Left lung (tissue), 14 donors: Measurements from ENCODE around the gene MTA2. TPM values are rescaled to one million over a fixed set of nuclear protein-coding genes. Genes with fewer than 3 reads are reported as not detected.
"Not testable (repeated sequence)": the region's sequence is repeated elsewhere in the genome, so short reads cannot be mapped to it uniquely, and the experiment has no call there.

ENCODE experiments used
- ATAC-seq: fragments of 200-7000 bp; cut with Tn5 transposase; one replicate; pipeline ENCODE4 v1.9.1; 2020; ENCODE audit warnings: moderate library complexity
- DNase-seq, 4 donors: peaks; one replicate each; pipeline ENCODE4 v3.0.0-alpha.2; 2013 to 2020
- H3K27ac ChIP-seq, 2 donors: fragments of 200-600 bp; sonication (generic) in 1 of 2; one replicate each; pipeline versions ENCODE4 v1.5.0 to v1.8.0; 2020 to 2021
- H3K27me3 ChIP-seq, 2 donors: fragments of 200-600 bp; sonication (generic) in 1 of 2; one replicate each; pipeline versions ENCODE4 v1.5.0 to v1.8.0; 2020 to 2021
- H3K36me3 ChIP-seq, 2 donors: fragments of 200-600 bp; sonication (generic) in 1 of 2; one replicate each; pipeline versions ENCODE4 v1.5.0 to v1.8.0; 2020 to 2021
- H3K4me1 ChIP-seq, 2 donors: fragments of 200-600 bp; one replicate each; pipeline ENCODE4 v1.8.0; 2021
- H3K4me3 ChIP-seq, 2 donors: fragments of 200-600 bp; sonication (generic) in 1 of 2; one replicate each; pipeline versions ENCODE4 v1.5.0 to v1.8.0; 2020 to 2021; ENCODE audit warnings: mild to moderate bottlenecking in 1 of 2
- H3K9me3 ChIP-seq, 2 donors: fragments of 200-600 bp; sonication (generic) in 1 of 2; one replicate each; pipeline versions ENCODE4 v1.5.0 to v1.8.0; 2020 to 2021
- intact Hi-C, 2 donors: fragments of 100-400 bp; cut with DNase I; formaldehyde crosslinking; loops; one replicate each; pipeline versions ENCODE4 v1.11.2 to v1.14.2; 2022
- long read RNA-seq, 12 donors: library from polyadenylated mRNA in 2 of 12; unstranded in 2 of 12; transcript quantifications; one replicate each; pipeline ENCODE4 v2.0.0 and lab custom pipeline, GENCODE V29; 2019 to 2026
- polyA plus RNA-seq, 6 donors: library from polyadenylated mRNA; unstranded; fragments of 120-200 nt; gene quantifications; one replicate each; pipeline ENCODE4 v1.2.1, GENCODE V29; 2013; ENCODE audit not compliant: insufficient read length in 6 of 6
- total RNA-seq, 2 donors: library from RNA; stranded (reverse); fragmentation: NEBNext Ultra II Directional; extraction: Animal tissue kit (Norgen Biotek cat#: 25700); gene quantifications; one replicate each; pipeline ENCODE4 v1.2.1, GENCODE V29; 2021
- TF ChIP-seq, protein P1 (sequence below), 2 donors: fragments of 200-600 bp; sonication (generic) in 1 of 2; IDR thresholded peaks; one replicate each; pipeline versions ENCODE4 v1.5.0 to v1.8.0; 2021; ENCODE audit warnings: antibody characterized with exemption in 2 of 2
- donor health status: DM: no; HTN: yes; CAD: no.
- donor health status: DM: no; HTN: no; CAD: no.

Gene MTA2
- total RNA-seq (10 to 100 TPM; 67.1 to 86.0 TPM), polyA plus RNA-seq (100 to 1,000 TPM in 2 of 6 donors, 10 to 100 TPM in 4; 90.1 to 110 (median 97.4) TPM)
- long read RNA-seq, donor 1, transcript MTA2-201 (18 exons, 3,058 nt): major isoform, 8 of 20 reads
- long read RNA-seq, donor 1, partial matches to known transcripts: 12 of 20 reads
- long read RNA-seq, donor 1, other reads (novel, unspliced or antisense): 0 of 20 reads
- long read RNA-seq, donor 2, partial matches to known transcripts: 34 of 37 reads
- long read RNA-seq, donor 2, other reads (novel, unspliced or antisense): 0 of 37 reads
- long read RNA-seq, donor 3, partial matches to known transcripts: 7 of 9 reads
- long read RNA-seq, donor 3, other reads (novel, unspliced or antisense): 0 of 9 reads
- long read RNA-seq, donor 4, partial matches to known transcripts: 2 of 4 reads
- long read RNA-seq, donor 4, other reads (novel, unspliced or antisense): 0 of 4 reads
- long read RNA-seq, donor 5, partial matches to known transcripts: 0 of 5 reads
- long read RNA-seq, donor 5, other reads (novel, unspliced or antisense): 0 of 5 reads
- long read RNA-seq, donor 6, partial matches to known transcripts: 23 of 26 reads
- long read RNA-seq, donor 6, other reads (novel, unspliced or antisense): 0 of 26 reads
- long read RNA-seq, donor 7, transcript MTA2-201 (18 exons, 3,058 nt): major isoform, 5 of 5 reads
- long read RNA-seq, donor 7, partial matches to known transcripts: 0 of 5 reads
- long read RNA-seq, donor 7, other reads (novel, unspliced or antisense): 0 of 5 reads
- long read RNA-seq, donor 8, transcript MTA2-201 (18 exons, 3,058 nt): major isoform, 6 of 13 reads
- long read RNA-seq, donor 8, partial matches to known transcripts: 7 of 13 reads
- long read RNA-seq, donor 8, other reads (novel, unspliced or antisense): 0 of 13 reads
- long read RNA-seq, donor 9: 0 reads
- long read RNA-seq, donor 10: 0 reads
- long read RNA-seq, donor 11, partial matches to known transcripts: 11 of 15 reads
- long read RNA-seq, donor 11, other reads (novel, unspliced or antisense): 0 of 15 reads
- long read RNA-seq, donor 12, partial matches to known transcripts: 0 of 2 reads
- long read RNA-seq, donor 12, other reads (novel, unspliced or antisense): 0 of 2 reads

DNA sequence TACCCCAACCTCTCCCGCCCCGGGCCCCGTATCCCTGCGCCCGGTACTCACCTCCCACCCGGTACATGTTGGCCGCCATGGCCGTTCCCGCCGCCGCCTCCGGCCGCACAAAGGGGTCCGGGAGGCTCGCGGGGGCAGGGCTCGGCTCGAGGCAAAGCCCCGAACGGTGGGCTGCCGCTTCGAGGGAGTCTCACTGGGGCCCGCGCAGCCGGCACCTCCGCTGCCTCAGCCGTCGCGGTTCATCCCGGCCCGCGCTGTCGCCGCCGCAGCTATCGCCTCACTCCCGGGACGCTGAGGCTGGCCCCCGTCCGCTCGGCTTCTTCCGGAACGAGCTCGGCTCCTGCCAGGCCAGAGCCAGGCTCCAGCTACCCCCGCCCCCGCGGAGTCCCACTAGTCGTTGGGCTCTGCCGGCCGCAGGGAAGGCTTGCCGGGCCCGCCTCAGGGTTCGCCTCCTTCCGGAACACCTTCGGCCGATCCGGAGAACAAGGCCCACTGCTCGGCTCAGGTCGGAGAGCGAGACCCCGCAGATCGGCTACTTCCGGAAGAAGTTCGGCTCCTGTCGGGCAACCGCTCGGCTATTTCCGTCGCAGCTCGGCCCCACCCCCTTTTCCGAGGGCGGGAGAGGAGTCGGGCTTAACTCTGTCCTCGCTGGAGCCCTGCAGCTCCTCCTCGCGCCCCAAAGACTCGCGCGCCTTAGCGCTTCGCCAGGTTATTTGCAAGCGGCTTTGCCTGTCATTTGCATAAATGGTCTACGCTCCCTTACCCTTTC lies at the start of gene MTA2:
Gene MTA2 (minus strand): TSS at position 494 of the 769 bp plus-strand sequence. CDS start 415 bp downstream, at position 79.
- intact Hi-C loops: no loop called here
- ATAC-seq (peak; percentile 90), DNase-seq (peak; percentile 96 to 99 (median 98))
- Histone ChIP-seq H3K4me1 (peaks cover 25 to 53% of the 10 kb centered on the region in 2 donors), H3K36me3 (peaks cover 0 to 57% of the 10 kb centered on the region in 2 donors), H3K27me3 (no peaks in the 10 kb centered on the region), H3K4me3 (peak within 1 kb of the TSS; percentile 98), H3K27ac (peak within 1 kb of the TSS; percentile 96 to 97), H3K9me3 (no peaks in the 10 kb centered on the region)
- TF ChIP-seq, protein P1, sequence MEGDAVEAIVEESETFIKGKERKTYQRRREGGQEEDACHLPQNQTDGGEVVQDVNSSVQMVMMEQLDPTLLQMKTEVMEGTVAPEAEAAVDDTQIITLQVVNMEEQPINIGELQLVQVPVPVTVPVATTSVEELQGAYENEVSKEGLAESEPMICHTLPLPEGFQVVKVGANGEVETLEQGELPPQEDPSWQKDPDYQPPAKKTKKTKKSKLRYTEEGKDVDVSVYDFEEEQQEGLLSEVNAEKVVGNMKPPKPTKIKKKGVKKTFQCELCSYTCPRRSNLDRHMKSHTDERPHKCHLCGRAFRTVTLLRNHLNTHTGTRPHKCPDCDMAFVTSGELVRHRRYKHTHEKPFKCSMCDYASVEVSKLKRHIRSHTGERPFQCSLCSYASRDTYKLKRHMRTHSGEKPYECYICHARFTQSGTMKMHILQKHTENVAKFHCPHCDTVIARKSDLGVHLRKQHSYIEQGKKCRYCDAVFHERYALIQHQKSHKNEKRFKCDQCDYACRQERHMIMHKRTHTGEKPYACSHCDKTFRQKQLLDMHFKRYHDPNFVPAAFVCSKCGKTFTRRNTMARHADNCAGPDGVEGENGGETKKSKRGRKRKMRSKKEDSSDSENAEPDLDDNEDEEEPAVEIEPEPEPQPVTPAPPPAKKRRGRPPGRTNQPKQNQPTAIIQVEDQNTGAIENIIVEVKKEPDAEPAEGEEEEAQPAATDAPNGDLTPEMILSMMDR (IDR thresholded peaks at IDR 0.05): no peak

DNA sequence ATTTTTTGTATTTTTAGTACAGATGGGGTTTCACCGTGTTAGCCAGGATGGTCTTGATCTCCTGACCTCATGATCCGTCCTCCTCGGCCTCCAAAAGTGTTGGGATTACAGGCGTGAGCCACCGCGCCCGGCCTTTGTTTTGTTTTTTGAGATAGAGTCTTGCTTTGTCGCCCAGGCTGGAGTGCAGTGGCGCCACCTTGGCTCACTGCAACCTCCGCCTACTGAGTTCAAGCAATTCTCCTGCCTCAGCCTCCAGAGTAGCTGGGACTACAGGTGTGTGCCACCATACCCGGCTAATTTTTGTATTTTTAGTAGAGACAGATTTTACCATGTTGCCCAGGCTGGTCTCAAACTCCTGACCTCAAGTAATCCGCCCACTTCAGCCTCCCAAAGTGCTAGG lies 48.6 kb upstream of the MTA2 start:
- H3K4me1 ChIP-seq: peaks cover 17 to 35% of the 10 kb centered on the region in 2 donors
- H3K4me3 ChIP-seq, H3K27ac ChIP-seq, H3K9me3 ChIP-seq, H3K27me3 ChIP-seq, ATAC-seq, intact Hi-C loops: not testable (repeated sequence)
- DNase-seq: peak in 1 of 4 donors; percentile 36
- H3K36me3 ChIP-seq: peaks cover 0 to 33% of the 10 kb centered on the region in 2 donors

DNA sequence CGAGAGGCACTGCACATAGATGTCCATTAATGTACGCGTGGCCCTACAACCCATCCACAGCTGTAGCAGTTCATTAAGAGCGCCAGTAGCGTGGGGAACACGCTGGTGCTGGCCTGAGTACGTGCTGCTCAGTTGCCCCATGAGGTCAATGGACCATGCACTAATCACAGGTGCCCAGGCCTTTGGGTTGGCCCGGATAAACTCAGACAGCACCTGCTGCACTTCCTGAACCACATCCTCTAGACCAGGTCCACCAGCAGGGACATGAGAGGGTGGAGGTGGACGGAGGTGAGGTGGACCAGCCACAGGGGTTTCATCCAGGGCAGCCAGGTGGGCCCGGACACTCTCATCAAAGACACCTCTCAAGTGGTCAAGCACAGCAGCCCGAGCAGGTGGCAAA lies 47.8 kb upstream of the MTA2 start:
- DNase-seq (no peak), ATAC-seq (no peak)
- intact Hi-C loops: no loop called here
- H3K27ac ChIP-seq: no peak overlapping the region
- H3K36me3 ChIP-seq: peaks cover 0 to 33% of the 10 kb centered on the region in 2 donors
- no peaks in the 10 kb centered on the region for H3K9me3 ChIP-seq
- peaks cover 20 to 43% of the 10 kb centered on the region in 2 donors for H3K4me1 ChIP-seq
- TF ChIP-seq, protein P1 (IDR thresholded peaks at IDR 0.05): no peak
- no peaks in the 10 kb centered on the region for H3K27me3 ChIP-seq
- H3K4me3 ChIP-seq: no peak overlapping the region

DNA sequence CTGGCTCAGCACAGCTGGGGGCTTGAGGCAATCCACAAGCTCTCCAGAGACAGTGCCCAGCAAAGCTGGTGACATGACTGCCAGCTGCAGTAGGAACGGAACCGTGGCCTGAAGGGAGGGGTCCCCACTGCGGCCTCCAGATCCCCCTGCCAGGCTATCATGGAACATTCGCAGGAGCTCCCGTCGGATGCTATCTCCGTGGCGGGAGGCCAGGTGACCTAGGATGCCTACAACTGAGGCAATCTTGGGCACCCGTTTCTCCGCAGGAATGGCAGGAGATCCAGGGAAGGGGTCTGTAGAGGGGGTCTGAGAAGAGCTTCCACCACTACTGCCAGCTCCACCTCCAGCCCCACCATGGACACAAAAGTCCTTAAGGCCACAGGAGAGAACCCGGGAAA lies 47.3 kb upstream of the MTA2 start:
- Histone ChIP-seq H3K27me3 (no peaks in the 10 kb centered on the region), H3K4me1 (peaks cover 20 to 46% of the 10 kb centered on the region in 2 donors), H3K9me3 (no peaks in the 10 kb centered on the region), H3K27ac (no peak overlapping the region), H3K36me3 (peaks cover 0 to 33% of the 10 kb centered on the region in 2 donors), H3K4me3 (no peak overlapping the region)
- DNase-seq (no peak), ATAC-seq (no peak)
- intact Hi-C loops: no loop called here
- TF ChIP-seq, protein P1 (IDR thresholded peaks at IDR 0.05): no peak
